Esophagus muscularis mucosa (tissue), 4 donors: Measurements from ENCODE around the gene INTS3. TPM values are rescaled to one million over a fixed set of nuclear protein-coding genes. Genes with fewer than 3 reads are reported as not detected.
"Not testable (repeated sequence)": the region's sequence is repeated elsewhere in the genome, so short reads cannot be mapped to it uniquely, and the experiment has no call there.

ENCODE experiments used
- DNase-seq: peaks from one replicate; pipeline ENCODE4 v3.0.0-alpha.2; 2017; ENCODE audit errors: extremely low spot score
- H3K27ac ChIP-seq, 4 donors: fragments of 200-600 bp; sonication (generic); replicated peaks in 1 of 4; 1 replicate in 3 of 4; 2 replicates in 1 of 4; pipeline ENCODE4 v1.5.1; 2016 to 2019; ENCODE audit warnings: mild to moderate bottlenecking in 1 of 4
- H3K27me3 ChIP-seq, 4 donors: fragments of 200-600 bp; sonication (generic); one replicate each; pipeline versions ENCODE4 v1.5.1 to v1.6.0; 2016 to 2019
- H3K36me3 ChIP-seq, 4 donors: fragments of 200-600 bp; sonication (generic); one replicate each; pipeline ENCODE4 v1.5.1; 2016 to 2019
- H3K4me1 ChIP-seq, 4 donors: fragments of 200-600 bp; sonication (generic); one replicate each; pipeline ENCODE4 v1.5.1; 2016 to 2019
- H3K4me3 ChIP-seq, 4 donors: fragments of 200-600 bp; sonication (generic); 1 replicate in 2 of 4; 2 replicates in 2 of 4; pipeline ENCODE4 v1.5.1; 2016 to 2019; ENCODE audit warnings: mild to moderate bottlenecking in 4 of 4, moderate library complexity in 1 of 4
- H3K9me3 ChIP-seq, 4 donors: fragments of 200-600 bp; sonication (generic); 1 replicate in 3 of 4; 2 replicates in 1 of 4; pipeline ENCODE4 v1.5.1; 2016 to 2019
- EP300 ChIP-seq: sonication (generic); formaldehyde crosslinking; IDR thresholded peaks from one replicate; pipeline ENCODE4 v1.6.1; 2017; ENCODE audit warnings: antibody characterized with exemption
- POLR2A ChIP-seq: fragments of 450-650 bp; IDR thresholded peaks from one replicate; pipeline ENCODE4 v1.6.1; 2017; ENCODE audit warnings: antibody characterized with exemption, moderate library complexity, mild to moderate bottlenecking, low read depth
- POLR2AphosphoS5 ChIP-seq, 2 donors: sonication (generic); formaldehyde crosslinking; IDR thresholded peaks; one replicate each; pipeline ENCODE4 v1.6.1; 2017; ENCODE audit warnings: antibody characterized with exemption in 2 of 2
- WGBS: methylation state at CpG from one replicate; pipeline ENCODE4 v1.1.5; 2018; 5-methylcytosine and 5-hydroxymethylcytosine counted together
- intact Hi-C: fragments of 100-400 bp; cut with DNase I; formaldehyde crosslinking; loops from one replicate; pipeline ENCODE4 v1.15.1; 2023
- total RNA-seq, 4 donors: library from RNA; depleted of rRNA; stranded (reverse); fragments of >200 nt; gene quantifications; one replicate each; pipeline versions ENCODE4 v1.1.0 to v1.2.1, GENCODE V29; 2016
- TF ChIP-seq, protein P1 (sequence below), 3 experiments: fragments of 200-600 bp in 2 of 3; fragments of 450-650 bp in 1 of 3; sonication (generic) in 2 of 3; IDR thresholded peaks; one replicate each; pipeline ENCODE4 v1.5.1; 2017 to 2019; ENCODE audit warnings: antibody characterized with exemption in 3 of 3, mild to moderate bottlenecking in 2 of 3, moderate library complexity in 1 of 3

Gene INTS3
- total RNA-seq, 4 donors from 2014 or later, result 32.3 to 45.5 (median 38.9) TPM

DNA sequence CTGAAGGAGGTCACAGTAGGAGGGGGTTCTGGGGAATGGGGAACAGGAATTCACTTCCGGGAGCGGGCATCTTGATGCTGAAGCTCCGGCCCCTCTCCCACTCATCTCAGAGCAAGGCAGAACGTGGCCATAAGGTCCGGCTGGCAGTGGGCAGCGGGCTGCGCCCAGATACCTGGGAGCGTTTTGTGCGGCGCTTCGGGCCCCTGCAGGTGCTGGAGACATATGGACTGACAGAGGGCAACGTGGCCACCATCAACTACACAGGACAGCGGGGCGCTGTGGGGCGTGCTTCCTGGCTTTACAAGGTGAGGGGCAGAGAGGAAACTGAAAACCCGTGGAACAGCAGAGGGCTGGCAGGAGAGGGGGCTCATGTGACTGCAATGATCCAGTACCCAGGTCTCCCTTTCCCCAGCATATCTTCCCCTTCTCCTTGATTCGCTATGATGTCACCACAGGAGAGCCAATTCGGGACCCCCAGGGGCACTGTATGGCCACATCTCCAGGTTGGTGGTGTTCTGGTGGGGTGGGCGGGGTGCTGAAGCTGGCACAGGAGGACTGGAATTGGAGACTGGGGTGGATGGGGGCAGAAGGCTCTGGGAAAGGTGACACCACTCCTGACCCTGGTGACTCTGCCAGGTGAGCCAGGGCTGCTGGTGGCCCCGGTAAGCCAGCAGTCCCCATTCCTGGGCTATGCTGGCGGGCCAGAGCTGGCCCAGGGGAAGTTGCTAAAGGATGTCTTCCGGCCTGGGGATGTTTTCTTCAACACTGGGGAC is 50.4 kb downstream of the INTS3 start:
- Histone ChIP-seq H3K4me1 (peaks cover 63 to 81% (median 73%) of the 10 kb centered on the region in 4 donors), H3K4me3 (peak overlapping the region in 1 of 4 donors; percentile 9), H3K36me3 (peaks cover 0 to 16% (median 8%) of the 10 kb centered on the region in 4 donors), H3K27me3 (no peaks in the 10 kb centered on the region), H3K27ac (peak overlapping the region; percentile 45 to 95 (median 67)), H3K9me3 (no peaks in the 10 kb centered on the region)
- 87% methylated on average over 22 of the region's 22 CpGs for WGBS
- DNase-seq, result no peak
- no peak for TF ChIP-seq EP300
- TF ChIP-seq POLR2A, result no peak
- TF ChIP-seq, protein P1, sequence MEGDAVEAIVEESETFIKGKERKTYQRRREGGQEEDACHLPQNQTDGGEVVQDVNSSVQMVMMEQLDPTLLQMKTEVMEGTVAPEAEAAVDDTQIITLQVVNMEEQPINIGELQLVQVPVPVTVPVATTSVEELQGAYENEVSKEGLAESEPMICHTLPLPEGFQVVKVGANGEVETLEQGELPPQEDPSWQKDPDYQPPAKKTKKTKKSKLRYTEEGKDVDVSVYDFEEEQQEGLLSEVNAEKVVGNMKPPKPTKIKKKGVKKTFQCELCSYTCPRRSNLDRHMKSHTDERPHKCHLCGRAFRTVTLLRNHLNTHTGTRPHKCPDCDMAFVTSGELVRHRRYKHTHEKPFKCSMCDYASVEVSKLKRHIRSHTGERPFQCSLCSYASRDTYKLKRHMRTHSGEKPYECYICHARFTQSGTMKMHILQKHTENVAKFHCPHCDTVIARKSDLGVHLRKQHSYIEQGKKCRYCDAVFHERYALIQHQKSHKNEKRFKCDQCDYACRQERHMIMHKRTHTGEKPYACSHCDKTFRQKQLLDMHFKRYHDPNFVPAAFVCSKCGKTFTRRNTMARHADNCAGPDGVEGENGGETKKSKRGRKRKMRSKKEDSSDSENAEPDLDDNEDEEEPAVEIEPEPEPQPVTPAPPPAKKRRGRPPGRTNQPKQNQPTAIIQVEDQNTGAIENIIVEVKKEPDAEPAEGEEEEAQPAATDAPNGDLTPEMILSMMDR (IDR thresholded peaks at IDR 0.05), result no peak
- no peak for TF ChIP-seq POLR2AphosphoS5 (IDR thresholded peaks at IDR 0.05)
- intact Hi-C loops, result no loop called here

DNA sequence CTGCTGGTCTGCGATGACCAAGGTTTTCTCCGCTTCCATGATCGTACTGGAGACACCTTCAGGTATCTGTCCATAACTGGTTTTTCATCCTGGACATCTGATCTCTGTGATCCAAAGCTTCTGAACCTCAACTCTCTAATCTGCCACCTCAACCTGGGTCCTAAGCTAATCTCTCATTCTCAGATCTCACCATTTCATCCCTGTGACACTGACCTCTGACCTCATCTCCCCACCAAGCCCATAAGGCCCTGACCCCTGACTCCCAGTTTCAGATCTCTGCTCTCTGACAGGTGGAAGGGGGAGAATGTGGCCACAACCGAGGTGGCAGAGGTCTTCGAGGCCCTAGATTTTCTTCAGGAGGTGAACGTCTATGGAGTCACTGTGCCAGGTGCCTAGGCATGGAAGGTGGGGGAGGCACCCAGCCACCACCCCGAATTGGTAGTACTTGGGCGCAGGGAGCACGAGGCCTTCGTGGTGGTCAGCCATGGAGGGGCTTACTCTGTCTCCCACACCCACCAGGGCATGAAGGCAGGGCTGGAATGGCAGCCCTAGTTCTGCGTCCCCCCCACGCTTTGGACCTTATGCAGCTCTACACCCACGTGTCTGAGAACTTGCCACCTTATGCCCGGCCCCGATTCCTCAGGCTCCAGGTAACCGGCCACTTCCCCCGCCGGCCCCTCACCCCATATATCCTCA is 51.1 kb downstream of the INTS3 start:
- Histone ChIP-seq H3K36me3 (peaks cover 0 to 10% (median 5%) of the 10 kb centered on the region in 4 donors), H3K9me3 (no peaks in the 10 kb centered on the region), H3K4me1 (peaks cover 58 to 78% (median 69%) of the 10 kb centered on the region in 4 donors), H3K27ac (peak overlapping the region in 2 of 4 donors; percentile 45 to 89), H3K4me3 (no peak overlapping the region), H3K27me3 (no peaks in the 10 kb centered on the region)
- intact Hi-C loops, result no loop called here
- no peak for DNase-seq
- TF ChIP-seq EP300 (no peak), POLR2A (no peak), POLR2AphosphoS5 (IDR thresholded peaks at IDR 0.05) (no peak)
- TF ChIP-seq, protein P1 (IDR thresholded peaks at IDR 0.05), result no peak
- 81% methylated on average over 15 of the region's 18 CpGs for WGBS

DNA sequence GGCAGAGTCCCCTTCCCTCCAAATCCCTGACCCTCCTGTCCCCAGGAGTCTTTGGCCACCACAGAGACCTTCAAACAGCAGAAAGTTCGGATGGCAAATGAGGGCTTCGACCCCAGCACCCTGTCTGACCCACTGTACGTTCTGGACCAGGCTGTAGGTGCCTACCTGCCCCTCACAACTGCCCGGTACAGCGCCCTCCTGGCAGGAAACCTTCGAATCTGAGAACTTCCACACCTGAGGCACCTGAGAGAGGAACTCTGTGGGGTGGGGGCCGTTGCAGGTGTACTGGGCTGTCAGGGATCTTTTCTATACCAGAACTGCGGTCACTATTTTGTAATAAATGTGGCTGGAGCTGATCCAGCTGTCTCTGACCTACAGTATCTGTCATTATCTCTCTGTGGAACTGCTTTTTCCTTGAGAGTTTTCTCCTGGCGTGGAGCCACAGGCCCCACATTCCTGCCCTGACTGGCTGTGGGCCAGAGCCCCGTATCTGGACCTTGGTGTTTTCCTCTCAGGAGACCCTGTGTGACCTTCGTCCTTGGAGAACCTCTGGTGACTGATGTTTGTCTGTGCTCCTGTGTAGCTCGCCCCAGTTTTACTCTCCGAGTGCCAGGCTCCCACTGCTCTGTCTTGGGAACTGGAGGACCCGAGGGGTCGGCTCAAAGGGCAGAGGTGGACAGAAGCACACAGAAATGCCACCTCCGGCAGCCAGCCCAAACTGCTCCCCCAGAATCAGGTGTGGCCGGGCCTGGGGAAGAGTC is 52.1 kb downstream of the INTS3 start:
- peaks cover 0 to 10% (median 5%) of the 10 kb centered on the region in 4 donors for H3K36me3 ChIP-seq
- H3K27ac ChIP-seq, result no peak overlapping the region
- TF ChIP-seq POLR2A (no peak), POLR2AphosphoS5 (IDR thresholded peaks at IDR 0.05) (no peak), EP300 (no peak)
- TF ChIP-seq, protein P1 (IDR thresholded peaks at IDR 0.05), result no peak
- no peaks in the 10 kb centered on the region for H3K9me3 ChIP-seq
- no peaks in the 10 kb centered on the region for H3K27me3 ChIP-seq
- intact Hi-C loops, result no loop called here
- DNase-seq, result no peak
- 76% methylated on average over 17 of the region's 17 CpGs for WGBS
- H3K4me3 ChIP-seq, result no peak overlapping the region
- peaks cover 51 to 72% (median 63%) of the 10 kb centered on the region in 4 donors for H3K4me1 ChIP-seq

DNA sequence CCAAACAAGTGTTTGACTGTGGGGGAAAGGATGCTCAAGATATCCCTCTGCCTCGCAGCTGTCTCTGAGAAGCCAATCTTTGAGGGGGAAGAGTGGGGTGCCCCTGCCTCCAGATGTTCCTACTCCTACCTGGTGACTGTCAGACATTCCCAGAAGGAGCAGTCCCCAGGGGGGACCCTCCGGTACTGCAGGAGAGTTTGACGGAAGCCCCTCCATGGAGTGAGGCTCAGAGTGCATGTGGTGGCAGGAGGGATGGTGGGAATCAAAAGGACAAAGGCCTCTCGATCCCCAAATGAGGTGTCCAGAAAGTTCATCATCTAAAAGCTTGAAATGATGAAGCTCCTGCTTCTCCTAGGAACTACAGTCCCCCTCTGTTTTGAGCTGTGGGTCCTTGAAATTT is 52.7 kb downstream of the INTS3 start:
- DNase-seq, result no peak
- H3K4me1 ChIP-seq, result peaks cover 46 to 69% (median 58%) of the 10 kb centered on the region in 4 donors
- H3K27me3 ChIP-seq, result no peaks in the 10 kb centered on the region
- peaks cover 0 to 10% (median 5%) of the 10 kb centered on the region in 4 donors for H3K36me3 ChIP-seq
- intact Hi-C loops, result no loop called here
- no peak for TF ChIP-seq POLR2A
- TF ChIP-seq, protein P1 (IDR thresholded peaks at IDR 0.05), result no peak
- TF ChIP-seq EP300, result no peak
- TF ChIP-seq POLR2AphosphoS5 (IDR thresholded peaks at IDR 0.05), result no peak
- H3K4me3 ChIP-seq, result no peak overlapping the region
- WGBS, result 87% methylated on average over 4 of the region's 4 CpGs
- no peaks in the 10 kb centered on the region for H3K9me3 ChIP-seq
- no peak overlapping the region for H3K27ac ChIP-seq

DNA sequence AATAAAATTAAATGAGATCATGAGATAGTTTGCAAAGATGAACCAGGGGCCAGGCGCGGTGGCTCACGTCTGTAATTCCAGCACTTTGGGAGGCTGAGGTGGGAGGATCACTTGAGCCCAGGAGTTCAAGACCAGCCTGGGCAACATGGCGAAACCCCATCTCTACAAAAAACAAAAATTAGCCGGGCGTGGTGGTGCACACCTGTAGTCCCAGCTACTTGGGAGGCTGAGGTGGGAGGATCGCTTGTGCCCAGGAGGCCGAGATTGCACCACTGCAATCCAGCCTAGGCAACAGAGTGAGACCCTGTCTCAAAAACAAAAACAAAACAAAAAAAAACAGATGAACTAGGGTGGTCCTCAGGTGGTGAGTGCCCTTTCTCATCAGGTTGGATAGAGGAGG is 54.8 kb downstream of the INTS3 start:
- intact Hi-C loops, H3K27me3 ChIP-seq, DNase-seq, H3K9me3 ChIP-seq: not testable (repeated sequence)
- H3K4me1 ChIP-seq, result peaks cover 25 to 48% (median 37%) of the 10 kb centered on the region in 4 donors
- peak overlapping the region; percentile 93 to 99 (median 96) for H3K27ac ChIP-seq
- WGBS, result 88% methylated on average over 8 of the region's 8 CpGs
- peak overlapping the region; percentile 64 to 82 (median 75) for H3K4me3 ChIP-seq
- peaks cover 0 to 10% (median 5%) of the 10 kb centered on the region in 4 donors for H3K36me3 ChIP-seq
